ENCODE data around the gene NELL2. TPM values are rescaled to one million over a fixed set of nuclear protein-coding genes. Genes with fewer than 3 reads are reported as not detected.

NELL2 gene
- total and polyA plus RNA-seq, 4 donors: 103 to 241 (median 127) TPM

- 33% methylated on average over 1 of the region's 3 CpGs for WGBS (ENCODE audit: insufficient coverage)
- no peaks in the 10 kb centered on the region for H3K36me3 ChIP-seq (ENCODE audit: control insufficient read depth, insufficient read depth, low read length)
- H3K4me3 ChIP-seq (ENCODE audit: low read depth, low read length): no peak overlapping the region
- H3K4me1 ChIP-seq (ENCODE audit: control insufficient read depth, insufficient read depth, low read length): no peaks in the 10 kb centered on the region
- H3K9me3 ChIP-seq (ENCODE audit: control insufficient read depth, insufficient read depth, low read length): no peaks in the 10 kb centered on the region
- H3K27ac ChIP-seq (ENCODE audit: low read depth, low read length): no peak overlapping the region
- H3K27me3 ChIP-seq (ENCODE audit: control insufficient read depth, insufficient read depth, low read length): no peaks in the 10 kb centered on the region
- DNase-seq (ENCODE audit: low read depth in 4 of 6, low spot score in 6 of 6): peak in 2 of 6 donors; percentile 20 to 56
Observed at GRCh38 chr12:44460261-44460660, 415.9 kb downstream of the NELL2 start.

- WGBS (ENCODE audit: insufficient coverage): 94% methylated on average over 2 of the region's 3 CpGs
- H3K4me1 ChIP-seq (ENCODE audit: control insufficient read depth, insufficient read depth, low read length): no peaks in the 10 kb centered on the region
- H3K4me3 ChIP-seq (ENCODE audit: low read depth, low read length): no peak overlapping the region
- H3K27me3 ChIP-seq (ENCODE audit: control insufficient read depth, insufficient read depth, low read length): no peaks in the 10 kb centered on the region
- DNase-seq (ENCODE audit: low read depth in 4 of 6, low spot score in 6 of 6): peak in 2 of 6 donors; percentile 13 to 46
- H3K36me3 ChIP-seq (ENCODE audit: control insufficient read depth, insufficient read depth, low read length): no peaks in the 10 kb centered on the region
- H3K27ac ChIP-seq (ENCODE audit: low read depth, low read length): no peak overlapping the region
- no peaks in the 10 kb centered on the region for H3K9me3 ChIP-seq (ENCODE audit: control insufficient read depth, insufficient read depth, low read length)
Observed at GRCh38 chr12:44459569-44459968, 416.5 kb downstream of the NELL2 start.

Small RNA genes lying within 50 kb of the gene (small RNA-seq; reads per million reads assigned to genes)
- gene RF00019 (ENCODE audit: low replicate concordance): not detected

Other genes starting within 250 kb of the NELL2 start
- 10 to 100 TPM in 1 of 2 donors, 1 to 10 TPM in 1; 5.0 to 13.0 TPM for gene DBX2, start 174.8 kb upstream of the NELL2 start, total RNA-seq
- 10 to 100 TPM; 15.6 to 27.8 TPM for gene DBX2, start 174.8 kb upstream of the NELL2 start, polyA plus RNA-seq (ENCODE audit: insufficient read length in 2 of 2)